ENCODE data around the gene HTR3D.

DNA sequence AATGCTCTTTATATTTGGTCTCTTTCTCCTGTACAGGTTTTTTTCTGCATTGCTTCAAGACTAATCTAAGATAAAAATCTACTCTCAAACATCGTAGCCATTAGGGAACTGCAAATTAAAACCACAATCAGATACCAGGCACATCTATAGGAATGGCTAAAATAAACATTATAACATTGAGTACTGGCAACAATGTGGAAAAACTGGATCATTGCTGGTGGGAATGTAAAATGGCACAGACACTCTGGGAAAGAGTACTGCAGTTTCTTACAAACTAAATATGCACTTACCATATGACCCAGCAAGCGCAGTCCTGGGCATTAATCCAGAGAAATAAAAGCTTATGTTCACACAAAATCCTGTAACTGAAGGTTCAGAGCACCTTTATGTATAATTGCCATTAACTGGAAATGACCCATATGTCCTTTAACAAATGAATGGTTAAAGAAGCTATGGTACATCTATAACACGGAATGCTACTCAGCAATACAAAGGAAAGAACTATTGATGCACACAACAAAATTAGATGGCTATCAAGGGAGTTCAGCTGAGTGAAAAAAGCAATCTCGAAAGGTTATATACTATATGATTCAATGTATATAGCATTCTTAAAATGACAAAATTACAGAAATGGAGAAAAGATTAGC, 20.2 kb upstream of the HTR3D start:
- TF ChIP-seq, protein P1, sequence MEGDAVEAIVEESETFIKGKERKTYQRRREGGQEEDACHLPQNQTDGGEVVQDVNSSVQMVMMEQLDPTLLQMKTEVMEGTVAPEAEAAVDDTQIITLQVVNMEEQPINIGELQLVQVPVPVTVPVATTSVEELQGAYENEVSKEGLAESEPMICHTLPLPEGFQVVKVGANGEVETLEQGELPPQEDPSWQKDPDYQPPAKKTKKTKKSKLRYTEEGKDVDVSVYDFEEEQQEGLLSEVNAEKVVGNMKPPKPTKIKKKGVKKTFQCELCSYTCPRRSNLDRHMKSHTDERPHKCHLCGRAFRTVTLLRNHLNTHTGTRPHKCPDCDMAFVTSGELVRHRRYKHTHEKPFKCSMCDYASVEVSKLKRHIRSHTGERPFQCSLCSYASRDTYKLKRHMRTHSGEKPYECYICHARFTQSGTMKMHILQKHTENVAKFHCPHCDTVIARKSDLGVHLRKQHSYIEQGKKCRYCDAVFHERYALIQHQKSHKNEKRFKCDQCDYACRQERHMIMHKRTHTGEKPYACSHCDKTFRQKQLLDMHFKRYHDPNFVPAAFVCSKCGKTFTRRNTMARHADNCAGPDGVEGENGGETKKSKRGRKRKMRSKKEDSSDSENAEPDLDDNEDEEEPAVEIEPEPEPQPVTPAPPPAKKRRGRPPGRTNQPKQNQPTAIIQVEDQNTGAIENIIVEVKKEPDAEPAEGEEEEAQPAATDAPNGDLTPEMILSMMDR (IDR thresholded peaks at IDR 0.05; ENCODE audit: poor library complexity, severe bottlenecking): no peak
- TF ChIP-seq RAD21 (conservative IDR thresholded peaks at IDR 0.05): no peak
